Activated CD8-positive, alpha-beta memory T cell treated with anti-CD3 and anti-CD28 coated beads for 36 hours (primary cell): ENCODE data around the gene NXN. TPM values are rescaled to one million over a fixed set of nuclear protein-coding genes. Genes with fewer than 3 reads are reported as not detected.
"Not testable (repeated sequence)": the region's sequence is repeated elsewhere in the genome, so short reads cannot be mapped to it uniquely, and the experiment has no call there.

Source experiments
- CTCF ChIA-PET: fragments of 350-600 bp; sonication (Branson Sonifier 250); formaldehyde crosslinking; loops from one replicate; lab custom pipeline; 2021; ENCODE audit warnings: antibody characterized with exemption; lab: Charles Lee
- POLR2A ChIA-PET: fragments of 350-600 bp; sonication (Branson Sonifier 250); formaldehyde crosslinking; loops from one replicate; lab custom pipeline; 2021; ENCODE audit warnings: antibody characterized with exemption; lab: Charles Lee
- total RNA-seq, 2 experiments: library from RNA; stranded (reverse); gene quantifications; one replicate each; pipeline ENCODE4 v1.2.3, GENCODE V29; 2021

The NXN gene
- total RNA-seq, 2 experiments from 2014 or later = 0.13 to 0.25 TPM

DNA sequence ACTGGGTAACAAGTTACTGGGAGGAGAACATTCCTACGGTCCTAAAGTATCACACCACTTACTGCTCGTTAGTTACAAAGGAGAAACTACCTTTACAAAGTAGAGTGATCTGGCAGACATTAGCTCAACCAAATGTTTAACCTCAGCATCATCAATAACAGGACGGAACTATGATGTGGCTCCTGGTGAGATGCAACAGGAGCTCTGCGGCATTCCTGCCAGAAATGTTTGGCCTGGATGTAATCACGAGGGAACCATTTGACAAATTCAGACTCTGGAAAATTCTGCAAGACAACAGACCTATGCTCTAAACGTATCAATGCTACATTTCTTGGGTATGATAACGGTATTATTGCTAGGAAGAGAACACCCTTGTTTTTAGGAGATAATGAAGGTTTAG, 117.0 kb downstream of the NXN start:
- ChIA-PET POLR2A (no interaction called here), CTCF (no interaction called here)

DNA sequence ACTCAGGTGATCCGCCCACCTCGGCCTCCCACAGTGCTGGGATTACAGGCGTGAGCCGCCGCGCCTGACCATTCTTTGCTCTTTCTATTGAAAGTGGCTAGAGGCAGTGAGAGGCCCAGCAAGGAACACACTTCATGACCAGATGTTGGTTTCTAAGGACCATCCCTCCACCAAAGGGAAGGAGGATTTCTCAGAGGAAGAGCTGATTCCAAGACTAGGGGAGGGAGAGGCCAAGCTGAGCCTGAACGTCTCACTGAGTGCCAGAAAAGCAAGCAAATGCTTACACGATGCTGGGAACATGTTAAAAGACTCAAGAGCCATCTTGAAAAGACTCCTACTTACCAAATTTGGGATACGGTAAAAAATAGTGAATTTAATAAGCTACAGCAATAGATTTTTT, 118.2 kb downstream of the NXN start:
- CTCF ChIA-PET = no interaction called here

DNA sequence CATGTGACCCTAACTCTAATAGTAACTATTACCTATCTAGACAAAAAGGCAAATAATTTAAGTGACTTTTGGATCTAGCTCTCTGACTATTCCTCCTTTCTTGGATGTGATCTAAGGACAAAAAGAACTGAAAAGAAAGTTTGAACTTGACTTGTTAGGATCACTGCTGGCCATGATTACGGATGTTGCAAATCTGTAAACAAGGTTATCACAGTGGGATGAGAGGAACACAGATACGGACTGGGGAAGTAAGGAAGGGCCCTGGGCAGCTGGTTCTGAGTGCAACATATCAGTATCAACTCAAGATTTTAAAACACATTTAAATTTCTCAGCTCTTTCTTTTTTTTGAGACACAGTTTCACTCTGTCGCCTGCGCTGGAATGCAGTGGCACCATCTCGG, 118.8 kb downstream of the NXN start:
- CTCF ChIA-PET = no interaction called here
- POLR2A ChIA-PET = no interaction called here

More for the DNA sequence above, 118.2 kb downstream of the NXN start:
- POLR2A ChIA-PET = no interaction called here

DNA sequence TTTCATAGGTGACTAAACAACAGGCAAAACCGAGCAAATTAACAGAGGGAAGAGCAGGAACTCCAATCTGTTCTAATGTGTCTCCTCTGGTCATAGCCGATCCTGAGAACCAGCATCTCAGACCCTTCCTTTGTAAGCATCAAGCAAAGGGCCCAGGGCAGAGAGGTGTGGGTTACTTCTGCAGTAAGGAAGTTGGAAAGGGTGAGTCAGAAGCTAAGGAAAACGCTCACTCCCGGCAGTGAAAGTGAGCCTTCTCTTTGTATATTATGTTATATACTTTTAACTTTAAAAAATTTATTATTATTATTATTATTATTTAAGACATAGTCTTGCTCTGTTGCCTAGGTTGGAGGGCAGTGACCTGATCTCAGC, 119.8 kb downstream of the NXN start:
- ChIA-PET CTCF (no interaction called here), POLR2A (no interaction called here)

DNA sequence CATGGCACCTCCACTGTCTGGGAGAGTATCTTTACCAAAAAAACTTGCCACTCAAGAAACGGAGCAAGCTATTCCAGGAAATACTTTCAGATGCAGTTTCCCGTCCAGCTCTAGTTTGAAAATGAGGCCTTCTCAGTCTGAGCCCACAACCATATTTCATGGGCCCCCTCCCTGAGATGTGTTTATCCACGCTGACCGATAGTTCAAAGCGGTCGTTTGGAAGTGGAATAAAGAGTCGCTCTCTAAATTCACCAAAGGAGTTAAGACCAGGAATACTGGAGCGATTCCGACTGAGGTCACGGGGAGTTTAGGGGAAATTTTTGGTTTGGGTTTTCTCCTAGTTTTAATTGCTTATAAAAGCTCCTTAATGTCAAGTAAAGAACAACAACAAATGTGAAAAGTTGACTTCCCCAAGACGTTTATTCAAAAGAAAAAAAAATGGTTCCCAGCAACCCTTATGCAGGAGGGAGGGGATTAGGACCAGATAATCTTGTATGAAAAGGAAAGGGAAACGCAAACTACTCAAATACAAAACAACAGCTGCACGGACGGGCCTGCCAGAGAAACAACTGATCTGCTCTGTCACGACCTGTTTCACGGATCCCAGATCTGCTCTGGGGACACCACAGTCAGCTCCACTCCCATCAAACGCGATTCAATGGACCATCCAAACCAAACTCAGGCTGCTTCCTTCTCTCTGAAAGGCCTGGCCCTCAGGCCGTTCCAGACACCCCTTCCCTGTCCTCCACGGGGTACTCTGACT, 120.3 kb downstream of the NXN start:
- ChIA-PET POLR2A (no interaction called here), CTCF (no interaction called here)

DNA sequence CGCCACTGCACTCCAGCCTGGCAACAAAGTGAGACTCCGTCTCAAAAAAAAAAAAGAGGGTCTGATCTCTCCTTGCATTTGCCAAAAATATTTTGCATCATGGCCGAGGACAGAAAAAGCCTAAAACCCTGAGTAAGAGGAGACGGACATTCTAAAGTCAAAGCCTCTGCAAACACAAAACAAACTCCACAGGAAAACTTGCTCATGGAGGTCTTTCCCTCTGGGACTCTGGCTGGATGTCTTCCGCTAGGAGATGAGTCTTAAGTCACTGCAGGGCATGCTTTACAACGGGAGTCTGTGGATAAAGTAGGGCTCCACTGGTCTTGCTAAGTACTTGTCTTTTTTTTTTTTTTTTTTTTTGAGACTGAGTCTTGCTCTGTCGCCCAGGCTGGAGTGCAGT, 123.4 kb downstream of the NXN start:
- POLR2A ChIA-PET = no interaction called here
- CTCF ChIA-PET = no interaction called here

DNA sequence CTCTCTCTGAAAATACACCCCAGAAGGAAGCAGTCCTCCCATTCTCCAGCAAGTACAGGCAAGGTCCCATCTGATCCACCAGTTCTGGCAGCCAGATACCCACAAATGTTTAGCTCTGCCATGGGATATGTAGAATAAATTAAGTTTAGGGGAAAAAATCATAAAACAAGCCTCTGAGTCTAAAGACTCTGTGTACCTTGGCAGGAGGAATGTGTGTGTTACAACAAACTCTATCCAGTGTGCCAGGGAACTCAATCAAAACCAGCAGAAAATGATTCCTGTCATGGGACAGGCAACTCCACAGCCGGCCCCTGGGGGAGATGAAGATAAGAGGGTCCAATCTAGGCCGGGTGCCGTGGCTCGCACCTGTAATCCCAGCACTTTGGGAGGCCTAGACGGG, 124.0 kb downstream of the NXN start:
- ChIA-PET POLR2A (no interaction called here), CTCF (no interaction called here)

DNA sequence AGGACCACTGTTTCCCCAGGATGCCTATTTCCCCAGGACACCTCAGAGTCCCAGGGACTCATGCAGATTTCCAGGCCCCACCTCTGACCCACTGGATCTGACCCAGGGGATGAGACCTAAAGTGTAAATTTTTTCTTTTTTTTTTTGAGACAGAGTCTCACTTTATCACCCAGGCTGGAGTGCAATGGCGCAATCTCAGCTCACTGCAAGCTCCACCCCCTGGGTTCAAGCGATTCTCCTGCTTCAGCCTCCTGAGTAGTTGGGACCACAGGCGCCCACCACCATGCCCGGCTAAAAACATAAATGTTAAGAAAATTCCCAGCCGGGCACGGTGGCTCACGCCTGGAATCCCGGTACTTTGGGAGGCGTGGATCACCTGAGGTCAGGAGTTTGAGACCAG, 126.7 kb downstream of the NXN start:
- POLR2A ChIA-PET, CTCF ChIA-PET: not testable (repeated sequence)

DNA sequence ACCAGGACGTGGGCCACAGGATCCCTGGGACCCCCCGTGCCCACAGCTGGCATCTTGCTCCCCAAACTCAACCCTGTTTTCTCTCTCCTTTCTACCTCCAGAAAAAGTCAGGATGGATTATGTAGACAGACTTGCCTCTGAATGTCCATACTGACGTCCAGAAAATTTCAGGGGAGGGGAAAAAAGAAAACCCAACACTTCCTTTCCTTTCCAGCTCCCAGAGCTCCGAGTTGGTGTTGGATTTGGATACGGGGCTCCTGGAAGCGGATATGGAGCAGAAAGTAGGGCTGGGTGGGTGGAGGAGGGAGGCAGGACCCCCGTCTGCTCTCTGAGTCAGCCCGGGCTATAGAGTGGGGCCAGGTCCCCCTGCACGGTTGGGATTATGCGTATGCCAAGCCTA, 127.2 kb downstream of the NXN start:
- CTCF ChIA-PET = no interaction called here
- POLR2A ChIA-PET = no interaction called here

DNA sequence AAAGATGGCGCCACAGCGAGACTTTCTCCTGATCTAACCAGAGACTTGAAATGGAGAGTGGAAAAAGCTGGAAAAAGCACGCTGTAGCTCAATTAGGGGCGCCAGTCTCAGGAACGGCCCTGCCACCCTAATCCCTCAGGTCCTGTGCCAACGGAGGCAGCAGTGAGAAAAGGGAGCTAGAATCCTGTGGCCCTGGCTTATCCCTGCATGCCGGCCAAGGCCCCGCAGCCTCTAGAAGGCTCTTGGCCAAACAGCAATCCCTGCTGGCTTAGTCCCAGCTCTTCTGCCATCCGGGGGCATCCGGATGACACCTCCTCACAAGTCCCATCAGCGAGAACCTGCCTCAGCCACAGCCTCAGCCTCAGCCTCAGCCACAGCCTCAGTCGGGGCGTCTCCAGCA, 127.7 kb downstream of the NXN start:
- ChIA-PET POLR2A (no interaction called here), CTCF (no interaction called here)

DNA sequence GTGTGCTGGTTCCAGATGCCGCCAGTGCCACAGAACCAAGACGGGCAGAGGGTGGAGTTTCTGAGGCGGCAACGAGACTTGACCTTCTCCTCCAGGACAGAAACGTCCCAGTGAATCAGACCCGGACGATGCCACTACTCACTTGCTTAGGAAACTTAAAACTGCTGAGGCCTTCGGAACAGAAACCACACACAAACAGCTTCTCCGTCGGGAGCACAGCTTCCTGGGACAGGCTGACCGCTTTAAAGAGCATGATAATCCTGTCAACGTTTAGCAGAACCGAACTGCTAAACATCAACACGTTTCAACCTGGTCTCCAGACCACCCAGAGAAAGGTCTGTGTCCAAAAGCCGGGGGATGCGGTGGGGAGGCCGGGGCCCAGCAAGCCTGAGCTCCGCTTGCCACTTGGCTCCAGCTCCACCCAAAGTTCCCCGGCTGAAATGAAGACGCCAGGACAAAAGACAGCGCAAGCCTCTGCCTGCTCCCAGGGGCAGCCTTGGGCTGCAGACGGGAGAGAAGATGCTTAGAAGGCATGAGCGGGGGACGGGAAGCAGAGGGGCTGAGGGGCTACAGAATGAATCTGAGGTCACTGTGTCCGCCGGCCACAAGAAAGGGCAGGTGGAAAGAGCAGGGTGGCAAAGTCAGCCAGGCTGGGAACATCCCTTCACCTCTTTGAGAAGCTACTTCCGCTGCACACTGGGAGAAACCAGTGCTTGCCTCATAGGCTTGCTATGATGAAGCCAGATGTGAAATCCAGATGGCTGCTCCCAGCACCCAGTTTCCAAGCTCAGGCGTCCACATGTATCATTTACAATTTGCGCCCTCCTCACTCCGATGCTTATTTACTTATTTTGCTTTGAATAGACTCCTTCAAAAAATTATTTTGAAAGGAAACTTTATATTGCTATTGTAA, 128.5 kb downstream of the NXN start:
- POLR2A ChIA-PET = no interaction called here

DNA sequence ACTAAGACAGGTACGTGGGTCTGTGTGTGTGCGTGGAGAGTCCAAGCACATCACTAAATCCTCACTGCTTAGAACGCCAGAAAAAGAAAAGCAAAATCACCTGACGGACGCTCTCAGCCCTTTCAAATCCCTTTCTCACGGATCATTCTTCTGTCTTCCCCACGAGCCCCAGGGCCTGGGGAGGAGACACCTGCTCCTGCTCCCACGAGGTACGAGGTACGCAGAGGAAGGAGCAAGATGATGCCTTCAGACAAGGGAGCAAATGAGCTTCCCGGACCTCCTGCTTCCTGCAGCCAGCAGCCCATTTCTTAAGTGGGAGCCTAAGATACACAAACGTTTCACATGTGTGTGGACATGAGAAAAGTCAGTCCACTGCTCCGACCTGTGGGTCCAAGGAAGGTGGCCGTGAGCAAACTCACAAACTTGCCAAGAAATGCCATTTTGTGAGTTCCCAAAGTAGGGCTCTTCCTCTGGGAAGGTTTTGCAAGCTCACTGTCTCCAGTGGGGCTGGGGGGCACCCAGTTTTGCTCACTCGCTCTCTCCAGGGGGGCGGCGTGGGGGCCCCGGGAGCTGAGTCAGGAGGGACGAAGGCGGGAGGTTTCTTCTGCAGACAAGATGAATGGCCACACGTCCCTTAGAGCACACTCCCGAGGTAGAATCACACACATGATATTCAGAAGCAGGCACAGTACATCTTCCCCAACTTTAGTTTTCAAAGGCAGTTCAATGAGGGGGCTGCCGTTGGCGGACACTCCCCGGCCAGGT, 129.3 kb downstream of the NXN start:
- ChIA-PET POLR2A (interaction anchor here (0.7 kb wide), 1 partner anchor 13 kb away, joined by 3 read pairs; no protein-coding TSS in a partner anchor), CTCF (interaction anchor here (0.8 kb wide), 1 partner anchor 18 kb away, joined by 5 read pairs; no protein-coding TSS in a partner anchor)

More for the DNA sequence above, 128.5 kb downstream of the NXN start:
- CTCF ChIA-PET = interaction anchor here (0.8 kb wide), 1 partner anchor 19 kb away, joined by 5 read pairs; no protein-coding TSS in a partner anchor

DNA sequence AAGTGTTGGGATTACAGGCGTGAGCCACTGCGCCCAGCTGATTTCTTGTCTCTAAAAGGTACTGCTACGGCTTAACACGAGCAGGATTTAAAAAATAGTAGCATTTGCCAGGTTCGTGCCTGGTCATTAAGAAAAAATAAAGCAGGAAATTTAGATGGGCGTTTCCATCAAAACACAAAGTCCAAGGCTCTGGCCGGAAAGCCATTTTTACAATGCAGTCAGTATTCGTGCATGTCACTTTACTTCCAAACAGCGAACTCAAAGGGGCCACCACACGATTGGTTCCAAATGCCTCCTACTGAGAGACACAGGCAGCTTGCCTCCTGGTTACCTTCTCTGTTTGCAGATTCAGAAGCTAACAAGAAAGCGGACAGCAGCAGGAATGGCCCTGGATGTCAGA, 131.2 kb downstream of the NXN start:
- ChIA-PET POLR2A (no interaction called here), CTCF (no interaction called here)

DNA sequence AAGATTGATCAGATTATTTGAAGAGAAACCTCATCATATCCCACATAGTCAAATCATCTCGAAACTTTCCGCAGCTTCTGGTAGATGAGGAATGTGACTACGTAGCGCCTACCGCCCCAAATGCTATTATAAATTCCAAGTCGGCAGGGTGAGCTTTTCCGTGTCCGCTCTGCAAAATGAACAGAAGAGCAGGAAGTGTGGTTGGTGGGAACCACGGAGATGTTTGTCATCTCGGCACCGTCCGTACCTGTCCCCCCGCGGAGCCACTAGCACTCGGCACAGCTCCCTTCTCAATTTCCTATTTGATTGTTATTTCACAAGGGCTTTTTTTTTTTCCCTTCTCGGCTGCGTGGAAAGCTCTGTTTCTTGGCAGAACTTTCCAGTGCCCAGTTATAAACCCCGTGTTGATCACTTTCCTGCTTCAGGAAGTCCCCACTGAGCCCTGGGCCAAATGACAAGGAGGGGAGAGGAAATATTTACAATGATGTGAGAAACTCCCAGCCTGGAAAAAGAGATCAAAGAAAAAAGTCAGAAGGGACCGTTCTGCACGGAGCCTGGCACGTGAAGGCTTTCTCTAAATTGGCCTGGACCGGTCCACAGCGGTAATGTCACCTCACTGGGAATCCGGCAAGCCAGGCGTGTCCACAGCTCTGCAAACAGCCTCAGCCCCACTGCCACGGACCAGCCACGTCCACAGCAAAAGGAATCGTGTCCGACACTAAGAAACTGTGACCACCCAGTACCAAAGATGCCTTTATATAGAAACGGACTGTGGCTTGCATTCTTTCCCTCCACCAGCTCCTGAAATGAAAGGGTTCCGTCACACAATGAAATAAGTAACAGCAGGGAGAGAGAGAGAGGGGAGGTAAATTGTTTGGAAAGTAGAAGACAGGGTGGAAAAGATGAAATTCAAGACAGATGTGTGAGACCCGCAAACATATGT, 132.4 kb downstream of the NXN start:
- POLR2A ChIA-PET = no interaction called here
- CTCF ChIA-PET = no interaction called here

DNA sequence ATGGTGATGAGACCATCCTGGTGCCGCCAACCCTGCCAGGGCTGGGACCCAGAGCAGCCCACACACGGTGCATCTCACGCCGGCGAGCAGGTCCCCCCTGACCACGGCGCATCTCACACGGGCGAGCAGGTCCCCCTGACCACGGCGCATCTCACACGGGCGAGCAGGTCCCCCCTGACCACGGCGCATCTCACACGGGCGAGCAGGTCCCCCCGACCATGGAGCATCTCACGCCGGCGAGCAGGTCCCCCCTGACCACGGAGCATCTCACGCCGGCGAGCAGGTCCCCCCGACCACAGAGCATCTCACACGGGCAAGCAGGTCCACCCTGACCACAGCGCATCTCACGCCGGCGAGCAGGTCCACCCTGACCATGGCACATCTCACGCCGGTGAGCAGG, 138.3 kb downstream of the NXN start:
- POLR2A ChIA-PET = no interaction called here
- CTCF ChIA-PET = no interaction called here

DNA sequence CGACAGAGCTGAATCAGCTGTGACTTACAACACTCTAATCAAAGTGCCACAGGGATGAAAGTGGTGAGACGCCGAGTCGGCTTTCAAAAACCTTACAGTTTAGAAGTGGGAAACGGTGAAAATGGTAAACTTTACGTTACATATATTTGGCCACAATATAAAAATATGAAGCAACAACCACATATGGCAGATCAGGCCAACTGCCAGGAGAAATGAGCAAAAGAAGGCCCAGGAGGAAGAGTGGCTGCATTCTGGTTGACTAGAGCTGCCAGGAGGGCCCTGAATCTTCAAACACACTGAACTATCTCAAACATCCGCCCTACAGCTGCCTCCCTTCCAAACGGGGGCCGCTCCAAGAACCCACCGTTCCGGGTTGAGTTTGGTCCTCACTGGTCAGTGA, 141.1 kb downstream of the NXN start:
- CTCF ChIA-PET = no interaction called here
- POLR2A ChIA-PET = no interaction called here

DNA sequence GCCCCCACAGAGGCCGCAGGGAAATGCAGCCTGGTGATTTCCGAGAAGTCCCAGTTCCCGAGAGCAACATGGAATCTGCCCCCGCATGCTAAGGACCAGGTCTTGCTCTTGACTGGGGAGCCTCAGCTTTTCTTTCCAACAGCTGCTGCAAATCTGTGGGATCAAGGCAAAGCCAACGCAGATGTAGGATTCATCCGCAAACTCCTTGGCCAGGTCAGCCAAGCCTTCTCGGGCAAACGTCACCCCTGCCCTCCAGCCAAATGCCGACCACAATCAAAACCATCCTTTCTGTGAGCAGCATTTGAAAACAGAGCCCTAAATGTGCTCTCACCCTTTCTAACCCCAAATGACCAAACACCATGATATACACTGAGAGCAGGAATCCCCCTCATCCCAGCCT, 143.4 kb downstream of the NXN start:
- POLR2A ChIA-PET = no interaction called here
- CTCF ChIA-PET = no interaction called here

DNA sequence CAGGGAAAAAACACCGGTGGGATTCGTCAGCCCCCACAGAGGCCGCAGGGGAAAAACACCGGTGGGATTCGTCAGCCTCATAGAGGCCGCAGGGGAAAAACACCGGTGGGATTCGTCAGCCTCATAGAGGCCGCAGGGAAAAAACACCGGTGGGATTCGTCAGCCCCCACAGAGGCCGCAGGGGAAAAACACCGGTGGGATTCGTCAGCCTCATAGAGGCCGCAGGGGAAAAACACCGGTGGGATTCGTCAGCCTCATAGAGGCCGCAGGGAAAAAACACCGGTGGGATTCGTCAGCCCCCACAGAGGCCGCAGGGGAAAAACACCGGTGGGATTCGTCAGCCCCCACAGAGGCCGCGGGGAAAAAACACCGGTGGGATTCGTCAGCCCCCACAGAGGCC, 143.9 kb downstream of the NXN start:
- CTCF ChIA-PET, POLR2A ChIA-PET: not testable (repeated sequence)

DNA sequence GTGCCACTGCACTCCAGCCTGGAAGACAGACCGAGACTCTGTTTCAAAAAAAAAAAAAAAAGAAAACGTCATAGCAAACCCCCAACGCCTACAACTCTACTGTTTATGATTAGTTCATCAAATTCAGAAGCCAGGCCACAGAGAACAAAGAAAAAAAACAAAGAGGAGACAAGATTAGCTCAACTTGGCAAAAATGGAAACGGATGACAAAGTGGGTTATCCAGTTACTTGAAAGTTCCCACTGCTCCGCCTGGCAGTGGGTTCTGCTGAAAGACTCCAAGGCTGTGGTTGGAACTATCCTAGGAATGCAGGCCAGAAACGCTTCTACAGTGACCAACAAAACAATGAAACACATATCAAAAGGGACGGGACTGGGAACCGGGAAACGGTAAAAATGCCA, 144.3 kb downstream of the NXN start:
- POLR2A ChIA-PET = interaction anchor here (0.6 kb wide), 1 partner anchor 144 kb away, joined by 3 read pairs; the partner anchor contains the start of gene NXN
- CTCF ChIA-PET = no interaction called here
